ENCODE data around the gene PAPPA.
A peak's percentile ranks its signal among the peaks of the same experiment; 100 is the strongest.

Gene PAPPA

GRCh38 chr9:116230051-116230632, 76.6 kb downstream of the PAPPA start:
- no peak for DNase-seq (ENCODE audit: low spot score)

DNA sequence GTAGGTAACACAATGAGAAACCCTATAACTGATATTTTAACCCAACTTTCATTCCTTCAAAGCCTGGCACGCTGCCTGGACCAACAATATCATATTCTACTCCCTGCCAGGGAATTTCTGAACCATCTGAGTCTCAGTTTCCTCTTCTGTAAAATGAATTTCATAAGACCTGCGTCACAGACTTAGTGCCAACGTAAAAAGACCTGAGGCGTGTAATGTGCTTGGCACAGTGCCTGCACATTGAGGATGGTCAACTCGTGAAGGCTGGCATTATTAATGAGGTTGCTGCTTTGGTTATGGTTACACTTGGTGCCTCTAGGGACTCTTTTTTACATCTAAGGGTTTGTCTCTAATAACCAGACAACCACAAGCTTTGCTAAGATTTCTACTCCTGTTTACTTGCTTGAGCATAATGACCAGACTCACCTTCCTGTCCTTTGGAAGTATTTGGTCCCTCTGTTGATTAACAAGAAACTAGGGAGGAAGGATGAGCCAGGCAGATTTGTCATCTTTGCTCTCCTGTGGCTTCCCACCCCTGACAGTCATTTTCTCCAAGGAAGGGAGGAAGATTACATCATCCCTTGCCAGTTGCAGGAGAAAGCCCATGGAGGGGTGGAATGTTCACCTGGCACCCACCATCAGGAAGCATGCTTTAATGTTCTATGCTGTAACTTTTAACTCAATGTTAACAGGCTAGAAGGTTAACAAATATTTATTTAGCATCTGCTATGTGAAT, 79.0 kb downstream of the PAPPA start:
- peak; percentile 13 for DNase-seq (ENCODE audit: low spot score)

GRCh38 chr9:116233160-116233530, 79.6 kb downstream of the PAPPA start:
- DNase-seq (ENCODE audit: low spot score): no peak

- DNase-seq (ENCODE audit: low spot score): peak; percentile 85
Measured at GRCh38 chr9:116234081-116234480, 80.5 kb downstream of the PAPPA start.

GRCh38 chr9:116236979-116237378, 83.4 kb downstream of the PAPPA start:
- no peak for DNase-seq (ENCODE audit: low spot score)

DNA sequence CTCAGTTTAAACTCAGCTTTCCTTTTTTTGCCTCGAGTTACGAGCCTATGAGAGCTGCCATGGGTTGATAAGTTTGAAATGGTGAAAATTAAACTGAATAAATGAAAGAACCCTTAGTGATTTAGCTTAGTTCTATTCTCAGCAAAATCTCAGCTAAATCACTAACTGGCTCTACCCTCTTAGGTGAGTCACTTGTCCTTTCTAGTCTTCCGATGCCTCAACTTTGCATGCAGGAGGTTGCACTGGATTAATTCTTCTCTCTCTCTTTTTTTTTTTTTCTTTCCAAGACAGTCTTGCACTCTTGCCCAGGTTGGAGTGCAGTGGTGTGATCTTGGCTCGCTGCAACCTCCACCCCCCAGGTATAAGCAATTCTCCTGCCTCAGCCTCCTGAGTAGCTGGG, 83.9 kb downstream of the PAPPA start:
- DNase-seq (ENCODE audit: low spot score): no peak

GRCh38 chr9:116238225-116238624, 84.6 kb downstream of the PAPPA start:
- peak; percentile 77 for DNase-seq (ENCODE audit: low spot score)

DNA sequence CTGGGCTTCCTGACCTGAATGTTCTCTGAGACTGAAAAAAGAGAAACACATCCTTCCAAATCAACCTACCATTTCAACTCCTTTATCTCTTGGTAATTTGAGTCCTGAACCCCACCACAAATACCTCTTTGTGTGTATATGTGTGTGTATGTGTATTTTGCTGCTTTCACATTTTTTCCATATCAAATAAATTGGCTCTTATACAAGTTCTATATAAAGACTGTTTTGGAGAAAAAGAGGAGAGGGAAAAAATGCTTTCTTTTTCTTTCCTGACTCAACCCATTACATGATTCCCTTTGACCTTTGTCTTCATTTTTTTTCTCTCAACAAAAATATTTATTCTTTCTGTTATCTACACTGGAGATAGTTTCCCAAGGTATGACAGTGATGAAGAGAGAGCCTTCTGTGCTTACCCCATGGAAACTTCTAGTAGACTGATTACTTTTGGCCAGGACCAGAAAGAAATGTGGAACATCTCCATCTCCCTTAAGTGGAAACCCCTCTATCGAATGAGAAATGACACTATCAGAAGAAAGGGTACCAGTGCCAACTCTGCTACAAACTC, 85.3 kb downstream of the PAPPA start:
- no peak for DNase-seq (ENCODE audit: low spot score)

DNA sequence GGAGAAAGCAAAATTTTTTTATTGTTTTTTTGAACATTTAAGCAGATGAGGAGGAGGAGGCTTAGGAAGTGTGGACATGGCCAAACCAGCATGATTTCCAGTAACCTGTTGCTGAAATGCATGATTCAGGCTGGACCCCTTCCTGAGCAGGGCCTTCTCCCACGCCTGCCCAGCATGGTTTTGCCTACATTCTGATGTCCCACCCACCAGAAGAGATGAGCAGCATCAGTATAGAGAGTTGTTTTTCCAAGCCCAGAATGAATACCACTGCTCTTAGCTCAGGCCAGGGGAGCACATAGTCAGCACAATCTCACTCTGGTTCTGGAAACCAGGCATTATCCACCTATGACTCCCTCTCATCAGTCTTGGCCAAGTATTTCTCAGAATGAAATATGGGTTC, 90.1 kb downstream of the PAPPA start:
- no peak for DNase-seq (ENCODE audit: low spot score)

GRCh38 chr9:116247284-116247683, 93.7 kb downstream of the PAPPA start:
- DNase-seq (ENCODE audit: low spot score): no peak

GRCh38 chr9:116247791-116248374, 94.3 kb downstream of the PAPPA start:
- no peak for DNase-seq (ENCODE audit: low spot score)

DNA sequence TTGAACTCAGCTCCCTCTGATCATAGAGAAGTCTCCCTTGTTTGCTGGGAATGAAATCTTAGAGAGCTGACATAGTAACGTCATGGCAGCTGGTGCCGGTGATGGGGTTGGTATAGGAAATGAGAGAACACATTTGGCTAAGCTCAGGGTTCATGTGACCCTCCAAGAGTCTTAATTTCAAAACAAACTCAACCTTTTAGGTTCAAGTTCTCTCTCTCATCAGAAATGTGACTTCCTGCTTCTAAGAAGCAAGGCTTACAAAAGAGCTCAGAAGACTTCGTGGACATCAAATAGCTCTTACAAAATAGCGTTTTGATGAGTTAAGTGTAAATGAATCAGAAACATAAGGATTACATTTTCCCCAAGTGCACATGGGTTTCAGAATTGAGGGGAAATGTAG, 97.3 kb downstream of the PAPPA start:
- peak; percentile 29 for DNase-seq (ENCODE audit: low spot score)

DNA sequence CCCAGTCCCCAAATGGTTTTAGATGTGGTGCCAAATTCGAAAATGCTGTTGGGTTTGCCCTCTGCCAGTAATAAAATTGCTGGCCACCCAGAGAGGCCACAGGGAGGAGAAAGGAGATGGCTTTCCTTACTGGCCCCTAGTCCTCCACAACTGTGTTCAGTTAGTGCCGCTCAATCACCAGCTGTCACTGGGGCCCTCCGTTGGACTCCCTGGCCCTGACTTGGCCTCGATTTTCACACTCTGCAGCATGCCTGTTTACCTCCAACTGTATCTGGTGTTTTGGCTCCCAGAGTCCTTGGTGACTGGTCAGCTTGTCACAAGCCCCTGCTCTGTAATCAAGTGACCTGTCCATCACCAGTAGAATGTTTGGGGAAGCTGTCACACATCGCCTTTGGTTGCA, 97.8 kb downstream of the PAPPA start:
- no peak for DNase-seq (ENCODE audit: low spot score)

DNA sequence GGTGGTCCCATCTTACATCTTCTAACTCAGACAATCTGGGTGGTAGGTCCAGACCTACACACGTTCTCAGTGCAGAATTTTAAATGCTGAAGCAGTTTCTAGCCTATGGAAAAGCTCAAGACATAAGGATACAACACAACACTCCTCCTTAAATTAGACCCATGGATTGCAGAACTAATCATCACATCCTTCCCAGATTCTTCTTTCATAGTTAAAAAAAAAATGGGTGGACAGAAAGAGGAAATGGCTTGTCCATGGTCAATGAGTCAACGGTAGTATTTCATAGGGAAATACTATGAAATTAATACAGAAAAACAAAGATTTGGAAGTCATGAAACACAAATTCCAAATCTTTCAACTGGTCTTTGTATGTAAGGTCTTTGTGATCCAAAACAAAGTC, 106.9 kb downstream of the PAPPA start:
- DNase-seq (ENCODE audit: low spot score): no peak

DNA sequence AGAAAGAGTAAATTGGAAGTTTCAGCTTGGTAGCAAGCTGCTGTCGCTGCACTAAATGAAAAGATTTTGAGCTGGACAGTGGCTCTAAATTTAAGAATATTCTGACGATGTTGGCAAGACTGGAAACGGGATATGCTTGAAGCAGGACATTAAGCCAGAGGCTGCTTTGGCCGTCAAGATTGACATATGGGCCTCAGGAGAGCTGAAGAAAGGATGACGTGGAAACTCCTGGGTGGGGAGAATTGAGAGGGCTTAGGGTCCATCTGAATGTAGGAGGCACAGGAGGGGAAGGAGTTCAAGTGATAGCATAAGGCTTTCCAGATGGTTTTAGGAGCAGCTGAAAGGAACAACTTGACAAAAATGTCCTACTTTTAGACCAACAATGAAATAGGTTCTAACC, 108.9 kb downstream of the PAPPA start:
- DNase-seq (ENCODE audit: low spot score): no peak

- DNase-seq (ENCODE audit: low spot score): no peak
Measured at GRCh38 chr9:116264361-116264760, 110.8 kb downstream of the PAPPA start.

DNA sequence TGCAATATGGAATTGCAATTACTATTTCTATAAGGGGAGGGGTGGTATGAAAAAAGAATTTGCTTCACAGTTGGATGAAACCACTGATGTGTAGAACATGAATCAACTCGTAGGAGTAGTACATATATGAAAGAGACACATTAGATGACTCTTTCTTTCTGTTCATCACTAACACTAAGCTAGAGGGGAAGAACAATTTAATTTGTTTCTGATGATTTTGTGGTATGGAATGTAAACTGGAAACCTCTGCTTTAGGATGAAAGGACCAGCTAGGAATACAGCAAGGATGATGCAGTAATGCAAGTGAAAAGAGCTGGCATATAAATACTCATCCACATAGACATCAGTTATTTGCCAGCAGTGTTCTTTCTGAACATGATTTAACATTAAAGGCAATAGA, 113.4 kb downstream of the PAPPA start:
- no peak for DNase-seq (ENCODE audit: low spot score)

- DNase-seq (ENCODE audit: low spot score): no peak
Measured at GRCh38 chr9:116269250-116269649, 115.7 kb downstream of the PAPPA start.

DNA sequence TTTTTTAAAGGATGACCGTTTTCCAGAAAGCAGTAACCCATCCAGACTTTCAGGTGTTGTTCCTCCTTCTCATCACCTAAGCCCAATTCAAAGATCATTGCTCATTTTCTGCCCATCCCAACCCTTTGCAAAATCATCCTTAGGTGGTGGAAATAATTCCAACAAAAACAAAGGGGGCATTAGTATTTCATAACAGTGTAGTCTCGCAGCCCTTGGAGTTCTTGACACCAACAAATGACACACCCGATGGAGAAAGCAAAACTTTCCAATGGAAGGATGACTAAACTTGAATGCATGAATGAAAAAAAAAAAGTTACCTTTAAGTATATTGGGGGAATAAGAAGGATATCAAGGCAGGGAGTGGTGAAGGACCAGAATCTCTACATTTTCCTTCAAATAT, 117.0 kb downstream of the PAPPA start:
- DNase-seq (ENCODE audit: low spot score): no peak

- DNase-seq (ENCODE audit: low spot score): no peak
Measured at GRCh38 chr9:116271340-116271739, 117.7 kb downstream of the PAPPA start.

GRCh38 chr9:116271991-116272390, 118.4 kb downstream of the PAPPA start:
- DNase-seq (ENCODE audit: low spot score): no peak

DNA sequence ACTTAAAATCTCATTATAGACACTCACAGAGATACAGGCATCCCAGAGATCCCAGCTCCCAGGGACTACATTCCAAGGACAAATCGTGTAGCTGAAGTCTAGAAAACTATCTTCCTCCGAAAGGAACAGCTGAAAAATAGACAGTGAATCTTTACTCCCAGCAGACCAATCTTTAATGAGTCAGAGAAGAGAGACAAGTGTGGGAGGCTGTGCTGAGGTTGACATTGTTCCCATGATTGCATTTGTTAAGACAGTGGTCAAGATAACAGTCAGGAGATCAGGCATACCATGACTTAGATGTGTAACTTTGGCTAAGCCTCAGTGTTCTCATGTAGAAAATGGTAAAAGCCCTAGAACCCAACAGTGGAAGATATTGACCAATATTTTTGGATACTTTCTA, 120.7 kb downstream of the PAPPA start:
- no peak for DNase-seq (ENCODE audit: low spot score)

GRCh38 chr9:116275418-116276195, 122.0 kb downstream of the PAPPA start:
- DNase-seq (ENCODE audit: low spot score): peak; percentile 26

Data from AG20443 (cell line).